GM18511 (cell line): ENCODE data around the gene PRSS33.

Source experiments
- ATAC-seq: cut with Tn5 transposase; IDR thresholded peaks from one replicate; pipeline ENCODE4 v1.9.1; 2021; ENCODE audit warnings: mild to moderate bottlenecking, moderate library complexity; ENCODE audit not compliant: unreplicated experiment

Gene PRSS33

GRCh38 chr16:2779151-2779920, 8.0 kb downstream of the PRSS33 start:
- ATAC-seq: no peak

GRCh38 chr16:2778630-2778958, 8.8 kb downstream of the PRSS33 start:
- ATAC-seq: no peak

GRCh38 chr16:2777903-2778629, 9.3 kb downstream of the PRSS33 start:
- peak; percentile 22 for ATAC-seq

- ATAC-seq: peak; percentile 82
Observed at GRCh38 chr16:2777231-2777902, 10.0 kb downstream of the PRSS33 start, which contains the start of gene ELOB. ELOB (minus strand) TSS chr16:2777280; CDS start chr16:2777239, 41 bp downstream.

GRCh38 chr16:2776500-2777139, 10.7 kb downstream of the PRSS33 start:
- peak; percentile 33 for ATAC-seq

- ATAC-seq: no peak
Observed at GRCh38 chr16:2775765-2776499, 11.4 kb downstream of the PRSS33 start.

- no peak for ATAC-seq
Observed at GRCh38 chr16:2775131-2775716, 12.1 kb downstream of the PRSS33 start.

- no peak for ATAC-seq
Observed at GRCh38 chr16:2774161-2774891, 13.0 kb downstream of the PRSS33 start.

- ATAC-seq: no peak
Observed at GRCh38 chr16:2773188-2773968, 14.0 kb downstream of the PRSS33 start.

GRCh38 chr16:2771496-2772402, 15.6 kb downstream of the PRSS33 start:
- no peak for ATAC-seq

- no peak for ATAC-seq
Observed at GRCh38 chr16:2770057-2770951, 17.1 kb downstream of the PRSS33 start.

GRCh38 chr16:2769675-2770056, 17.7 kb downstream of the PRSS33 start:
- ATAC-seq: no peak

GRCh38 chr16:2769100-2769529, 18.2 kb downstream of the PRSS33 start:
- no peak for ATAC-seq

GRCh38 chr16:2768403-2769089, 18.8 kb downstream of the PRSS33 start:
- no peak for ATAC-seq

- ATAC-seq: no peak
Observed at GRCh38 chr16:2767891-2768290, 19.5 kb downstream of the PRSS33 start.

- ATAC-seq: no peak
Observed at GRCh38 chr16:2767140-2767731, 20.1 kb downstream of the PRSS33 start.
